Measurements from ENCODE around the gene ASB5.
"Not testable (repeated sequence)": the region's sequence is repeated elsewhere in the genome, so short reads cannot be mapped to it uniquely, and the experiment has no call there.

ASB5 gene

GRCh38 chr4:176268963-176269362, at the start of gene ASB5:
TSS of gene ASB5 (minus strand) at chr4:176269222. CDS start at chr4:176269108, 114 bp downstream.
- no peak for DNase-seq (ENCODE audit: low read depth, low spot score)

- DNase-seq (ENCODE audit: low read depth, low spot score), result no peak
These were observed 44.7 kb upstream of the ASB5 start for GRCh38 chr4:176313596-176314336.

- no peak for DNase-seq (ENCODE audit: low read depth, low spot score)
These were observed 40.8 kb upstream of the ASB5 start for GRCh38 chr4:176309772-176310171.

GRCh38 chr4:176309046-176309445, 40.0 kb upstream of the ASB5 start:
- DNase-seq (ENCODE audit: low read depth, low spot score), result no peak

GRCh38 chr4:176308441-176308840, 39.4 kb upstream of the ASB5 start:
- DNase-seq (ENCODE audit: low read depth, low spot score), result no peak

- DNase-seq (ENCODE audit: low read depth, low spot score), result no peak
These were observed 38.6 kb upstream of the ASB5 start for GRCh38 chr4:176307666-176307930.

- DNase-seq (ENCODE audit: low read depth, low spot score), result no peak
These were observed 38.0 kb upstream of the ASB5 start for GRCh38 chr4:176306837-176307665.

GRCh38 chr4:176303938-176304337, 34.9 kb upstream of the ASB5 start:
- DNase-seq (ENCODE audit: low read depth, low spot score), result no peak

- peak; percentile 71 for DNase-seq (ENCODE audit: low read depth, low spot score)
These were observed 33.6 kb upstream of the ASB5 start for GRCh38 chr4:176302283-176303275.

- DNase-seq (ENCODE audit: low read depth, low spot score), result no peak
These were observed 31.5 kb upstream of the ASB5 start for GRCh38 chr4:176300565-176300964.

GRCh38 chr4:176300036-176300435, 31.0 kb upstream of the ASB5 start:
- DNase-seq (ENCODE audit: low read depth, low spot score), result no peak

GRCh38 chr4:176298664-176299063, 29.6 kb upstream of the ASB5 start:
- no peak for DNase-seq (ENCODE audit: low read depth, low spot score)

GRCh38 chr4:176295907-176296306, 26.9 kb upstream of the ASB5 start:
- not testable (repeated sequence) for DNase-seq (ENCODE audit: low read depth, low spot score)

GRCh38 chr4:176293660-176294059, 24.6 kb upstream of the ASB5 start:
- DNase-seq (ENCODE audit: low read depth, low spot score), result no peak

- no peak for DNase-seq (ENCODE audit: low read depth, low spot score)
These were observed 23.9 kb upstream of the ASB5 start for GRCh38 chr4:176292920-176293319.

GRCh38 chr4:176291748-176292147, 22.7 kb upstream of the ASB5 start:
- no peak for DNase-seq (ENCODE audit: low read depth, low spot score)

- DNase-seq (ENCODE audit: low read depth, low spot score), result no peak
These were observed 21.5 kb upstream of the ASB5 start for GRCh38 chr4:176290520-176290919.

GRCh38 chr4:176289561-176289960, 20.5 kb upstream of the ASB5 start:
- no peak for DNase-seq (ENCODE audit: low read depth, low spot score)

GRCh38 chr4:176288020-176288419, 19.0 kb upstream of the ASB5 start:
- no peak for DNase-seq (ENCODE audit: low read depth, low spot score)

- peak; percentile 19 for DNase-seq (ENCODE audit: low read depth, low spot score)
These were observed 18.5 kb upstream of the ASB5 start for GRCh38 chr4:176287546-176287945.

GRCh38 chr4:176286728-176287127, 17.7 kb upstream of the ASB5 start:
- no peak for DNase-seq (ENCODE audit: low read depth, low spot score)

GRCh38 chr4:176279560-176279959, 10.5 kb upstream of the ASB5 start:
- not testable (repeated sequence) for DNase-seq (ENCODE audit: low read depth, low spot score)
